HepG2 (cell line): ENCODE data around the gene HEPHL1. TPM values are rescaled to one million over a fixed set of nuclear protein-coding genes. Genes with fewer than 3 reads are reported as not detected.

Experiments used
- ATAC-seq: fragments of 200-7000 bp; cut with Tn5 transposase; 3 replicates; pipeline ENCODE4 v1.9.1; 2020; ENCODE audit warnings: mild to moderate bottlenecking, moderate library complexity
- BruUV-seq: library from RNA; stranded (reverse); fragments of 400-500 nt; replicated peaks from 2 replicates; lab custom pipeline; 2021; lab: Mats Ljungman, UMichigan
- CTCF ChIA-PET: fragments of 300-600 bp; formaldehyde crosslinking; extraction: SDS; loops from one replicate; lab custom pipeline; 2021; ENCODE audit warnings: low total read pairs, inconsistent platforms, low intra/inter-chr PET ratio; lab: Yijun Ruan, JAX
- POLR2A ChIA-PET: fragments of 350-600 bp; sonication (Branson Sonifier 250); formaldehyde crosslinking; loops from one replicate; lab custom pipeline; 2020; ENCODE audit warnings: antibody characterized with exemption, inconsistent platforms; lab: Yijun Ruan, JAX
- DNase-seq: peaks from one replicate; pipeline ENCODE4 v3.0.0-alpha.2; 2015; ENCODE audit warnings: low spot score
- FAIRE-seq: peaks from 3 replicates; lab custom pipeline; 2011; peaks lifted over from hg19 to GRCh38; lab: Jason Lieb, UNC
- H2AFZ ChIP-seq: one replicate; pipeline ENCODE4 v1.6.1; 2011; ENCODE audit warnings: low read length, inconsistent platforms
- H3K27ac ChIP-seq: fragments of 300-600 bp; 3 replicates; pipeline ENCODE4 v1.8.0; 2011; ENCODE audit warnings: mixed run types, mild to moderate bottlenecking, mixed read lengths, low read length, inconsistent platforms; ENCODE audit not compliant: insufficient read depth; ENCODE audit errors: extremely low read length
- H3K27me3 ChIP-seq, 2 experiments: fragments of 200-600 bp in 1 of 2; 2 replicates in 1 of 2; 3 replicates in 1 of 2; pipeline versions ENCODE4 v1.6.0 to v1.8.0; 2011; ENCODE audit warnings: low read length in 2 of 2, mild to moderate bottlenecking in 2 of 2, moderate library complexity in 2 of 2, inconsistent platforms in 1 of 2; ENCODE audit not compliant: insufficient read depth in 2 of 2, control insufficient read depth in 1 of 2
- H3K36me3 ChIP-seq, 2 experiments: fragments of 200-600 bp in 1 of 2; replicated peaks in 1 of 2; 2 replicates in 1 of 2; 3 replicates in 1 of 2; pipeline versions ENCODE4 v1.5.1 to v1.8.0; 2011; ENCODE audit warnings: low read length in 2 of 2, inconsistent platforms in 1 of 2; ENCODE audit not compliant: insufficient read depth in 2 of 2, control insufficient read depth in 1 of 2
- H3K4me1 ChIP-seq: 2 replicates; pipeline ENCODE4 v1.5.1; 2012; ENCODE audit warnings: low read length, inconsistent platforms; ENCODE audit not compliant: insufficient read depth
- H3K4me2 ChIP-seq: 2 replicates; pipeline ENCODE4 v1.6.0; 2011; ENCODE audit warnings: low read depth, low read length, inconsistent platforms
- H3K4me3 ChIP-seq, 3 experiments: fragments of 200-600 bp in 1 of 3; sonication (generic), shearing (Covaris generic) in 1 of 3; replicated peaks in 1 of 3; 2 replicates each; pipeline ENCODE4 v1.5.1; 2011 to 2016; ENCODE audit warnings: low read length in 3 of 3, inconsistent platforms in 2 of 3, low read depth in 2 of 3, mild to moderate bottlenecking in 2 of 3, control low read depth in 1 of 3, mixed read lengths in 1 of 3; ENCODE audit not compliant: insufficient read depth in 1 of 3
- H3K79me2 ChIP-seq: one replicate; pipeline ENCODE4 v1.6.1; 2011; ENCODE audit warnings: low read length, inconsistent platforms; ENCODE audit not compliant: insufficient read depth
- H3K9ac ChIP-seq: 2 replicates; pipeline ENCODE4 v1.6.0; 2011; ENCODE audit warnings: mild to moderate bottlenecking, low read depth, low read length, inconsistent platforms; ENCODE audit not compliant: insufficient read depth
- H3K9me3 ChIP-seq: 2 replicates; pipeline ENCODE4 v1.5.1; 2012; ENCODE audit warnings: mild to moderate bottlenecking, low read length
- H4K20me1 ChIP-seq: 2 replicates; pipeline ENCODE4 v1.6.0; 2011; ENCODE audit warnings: inconsistent platforms, mild to moderate bottlenecking, low read length, moderate library complexity; ENCODE audit not compliant: insufficient read depth
- ARID3A ChIP-seq: IDR thresholded peaks from 2 replicates; pipeline ENCODE4 v1.6.1; 2012; ENCODE audit warnings: low read depth, low read length, improper control_type of control experiment
- ESRRA ChIP-seq: sonication (generic); formaldehyde crosslinking; IDR thresholded peaks from 2 replicates; pipeline ENCODE4 v1.5.1; 2020; ENCODE audit warnings: mild to moderate bottlenecking, low read depth, missing genetic modification reagents
- PRDM15 ChIP-seq: sonication (generic); formaldehyde crosslinking; IDR thresholded peaks from 2 replicates; pipeline ENCODE4 v1.4.0; 2020; ENCODE audit warnings: missing genetic modification reagents
- SRSF1 ChIP-seq: fragments of 200-400 bp; formaldehyde crosslinking; optimal IDR thresholded peaks from 2 replicates; pipeline ENCODE3; 2017; ENCODE audit warnings: mild to moderate bottlenecking, low read depth, low read length, moderate library complexity
- TFDP1 ChIP-seq: IDR thresholded peaks from 2 replicates; pipeline ENCODE4 v1.6.1; 2016; ENCODE audit warnings: missing compliant biosample characterization, missing genetic modification reagents, borderline replicate concordance
- ZBTB49 ChIP-seq: sonication (generic); formaldehyde crosslinking; IDR thresholded peaks from 2 replicates; pipeline ENCODE4 v1.4.0; 2020; ENCODE audit warnings: missing genetic modification reagents, borderline replicate concordance
- ZNF121 ChIP-seq: sonication (generic); formaldehyde crosslinking; IDR thresholded peaks from 2 replicates; pipeline ENCODE4 v1.5.0; 2020; ENCODE audit warnings: mild to moderate bottlenecking, missing genetic modification reagents
- ZNF329 ChIP-seq: sonication (generic); formaldehyde crosslinking; IDR thresholded peaks from 2 replicates; pipeline ENCODE4 v1.9.0; 2021; ENCODE audit warnings: low read depth, mild to moderate bottlenecking, missing genetic modification reagents
- ZNF383 ChIP-seq: sonication (generic); formaldehyde crosslinking; IDR thresholded peaks from 2 replicates; pipeline ENCODE4 v1.4.0; 2020; ENCODE audit warnings: missing genetic modification reagents, mild to moderate bottlenecking, borderline replicate concordance
- ZNF720 ChIP-seq: sonication (generic); formaldehyde crosslinking; IDR thresholded peaks from 2 replicates; pipeline ENCODE4 v1.4.0; 2020; ENCODE audit warnings: missing genetic modification reagents
- WGBS: methylation state at CpG from one replicate; pipeline ENCODE4 v1.1.6; 2017; ENCODE audit warnings: low lambda C conversion rate; 5-methylcytosine and 5-hydroxymethylcytosine counted together
- in situ Hi-C: cut with HindIII; loops from 2 replicates; pipeline ENCODE4 v1.10.0; 2017; ENCODE audit warnings: low pct_unique_long_range_greater_than_20kb; ENCODE audit not compliant: extremely low pct_ligation_motif_present
- intact Hi-C: fragments of 100-400 bp; cut with micrococcal nuclease; formaldehyde crosslinking; loops from one replicate; pipeline ENCODE4 v1.10.0; 2022; ENCODE audit not compliant: unreplicated experiment
- polyA plus RNA-seq, 8 experiments: library from polyadenylated mRNA; depleted of rRNA in 3 of 8; stranded (reverse) in 7 of 8; unstranded in 1 of 8; fragments of >200 nt; fragmentation: Illumina TruSeq in 4 of 8; extraction: Trizol in 4 of 8; gene quantifications; 2 replicates each; pipeline versions ENCODE4 v1.2.1 to v1.2.3, GENCODE V29; 2011 to 2016; ENCODE audit warnings: low read depth in 4 of 8, missing spikeins in 1 of 8, mixed read lengths in 1 of 8; ENCODE audit not compliant: insufficient read depth in 1 of 8
- total RNA-seq, 5 experiments: library from RNA; depleted of rRNA; stranded (reverse); fragments of >200 nt; fragmentation: Illumina TruSeq; extraction: Trizol; gene quantifications; 2 replicates each; pipeline ENCODE4 v1.2.3, GENCODE V29; 2016; ENCODE audit warnings: low read depth in 1 of 5

Gene HEPHL1
- total and polyA plus RNA-seq, 2 of the 13 experiments (the other 11 are each of a cell fraction or from before 2014, with no cell fraction given), result 0.04 to 0.05 TPM

- Histone ChIP-seq H3K4me2 (no peak overlapping the region), H3K27ac (no peak overlapping the region), H3K27me3 (no peaks in the 10 kb centered on the region; a peak in 2 of 5 replicates), H3K36me3 (no peaks in the 10 kb centered on the region), H3K79me2 (no peaks in the 10 kb centered on the region), H3K9me3 (no peaks in the 10 kb centered on the region), H4K20me1 (no peaks in the 10 kb centered on the region), H3K9ac (no peak overlapping the region), H3K4me1 (no peaks in the 10 kb centered on the region), H2AFZ (no peak overlapping the region), H3K4me3 (no peak overlapping the region)
- POLR2A ChIA-PET, result no interaction called here
- FAIRE-seq, result no peak
- no peak for ATAC-seq
- no TSS peak for BruUV-seq
- CTCF ChIA-PET, result no interaction called here
- DNase-seq, result no peak
- intact Hi-C loops, result no loop called here
- TF ChIP-seq ZBTB49 (CRISPR knock-in tag), result no peak
- TF ChIP-seq ZNF383 (CRISPR knock-in tag), result no peak
- TF ChIP-seq SRSF1, result no peak
- no peak for TF ChIP-seq PRDM15 (CRISPR knock-in tag)
- no peak for TF ChIP-seq ZNF720 (CRISPR knock-in tag)
- no peak for TF ChIP-seq ARID3A
- no peak for TF ChIP-seq TFDP1 (CRISPR knock-in tag)
- TF ChIP-seq ZNF121, result no peak
- TF ChIP-seq ZNF329 (CRISPR knock-in tag), result no peak
- no peak for TF ChIP-seq ESRRA
- in situ Hi-C loops, result no loop called here
- 0% methylated on average over 1 of the region's 1 CpG for WGBS
Observed at GRCh38 chr11:94010136-94010535, 11.0 kb upstream of the HEPHL1 start.
